GM19035 (cell line): Measurements from ENCODE around the gene SRPX2.
"Not testable (repeated sequence)": the region's sequence is repeated elsewhere in the genome, so short reads cannot be mapped to it uniquely, and the experiment has no call there.

ENCODE experiments used
- ATAC-seq: cut with Tn5 transposase; IDR thresholded peaks from one replicate; pipeline ENCODE4 v1.9.1; 2021; ENCODE audit not compliant: unreplicated experiment

Gene SRPX2

GRCh38 chrX:100696699-100697351 is 52.8 kb downstream of the SRPX2 start:
- no peak for ATAC-seq

GRCh38 chrX:100698551-100698950 is 54.6 kb downstream of the SRPX2 start:
- no peak for ATAC-seq

GRCh38 chrX:100700809-100701208 is 56.8 kb downstream of the SRPX2 start:
- ATAC-seq, result no peak

- no peak for ATAC-seq
These were observed 60.7 kb downstream of the SRPX2 start for GRCh38 chrX:100704581-100705203.

GRCh38 chrX:100710816-100711215 is 66.8 kb downstream of the SRPX2 start:
- ATAC-seq, result no peak

GRCh38 chrX:100717363-100717762 is 73.4 kb downstream of the SRPX2 start:
- ATAC-seq, result no peak

GRCh38 chrX:100719139-100719538 is 75.1 kb downstream of the SRPX2 start:
- ATAC-seq, result no peak

- no peak for ATAC-seq
These were observed 76.3 kb downstream of the SRPX2 start for GRCh38 chrX:100720301-100720700.

- no peak for ATAC-seq
These were observed 77.3 kb downstream of the SRPX2 start for GRCh38 chrX:100721328-100721727.

- not testable (repeated sequence) for ATAC-seq
These were observed 80.0 kb downstream of the SRPX2 start for GRCh38 chrX:100724006-100724405.
